ENCODE measurements around the gene C20orf141.

GRCh38 chr20:2799688-2800520, 14.9 kb upstream of the C20orf141 start:
- TF ChIP-seq POLR2AphosphoS5 (IDR thresholded peaks at IDR 0.05): no peak
- no peak for TF ChIP-seq CTCF (IDR thresholded peaks at IDR 0.05)
